HG03196 (cell line): ENCODE measurements around the gene TUBB8.
"Not testable (repeated sequence)": the region's sequence is repeated elsewhere in the genome, so short reads cannot be mapped to it uniquely, and the experiment has no call there.

Experiments
- ATAC-seq: cut with Tn5 transposase; IDR thresholded peaks from one replicate; pipeline ENCODE4 v1.9.1; 2021; ENCODE audit not compliant: unreplicated experiment

Gene TUBB8

GRCh38 chr10:49926-50325 lies 830 bp upstream of the TUBB8 start:
- not testable (repeated sequence) for ATAC-seq

GRCh38 chr10:47864-48263 lies 1.2 kb downstream of the TUBB8 start:
- not testable (repeated sequence) for ATAC-seq

- not testable (repeated sequence) for ATAC-seq
Measured at GRCh38 chr10:13315-13635, 35.8 kb downstream of the TUBB8 start.

GRCh38 chr10:12444-13314 lies 36.4 kb downstream of the TUBB8 start:
- ATAC-seq, result not testable (repeated sequence)

- not testable (repeated sequence) for ATAC-seq
Measured at GRCh38 chr10:11260-11659, 37.8 kb downstream of the TUBB8 start.

DNA sequence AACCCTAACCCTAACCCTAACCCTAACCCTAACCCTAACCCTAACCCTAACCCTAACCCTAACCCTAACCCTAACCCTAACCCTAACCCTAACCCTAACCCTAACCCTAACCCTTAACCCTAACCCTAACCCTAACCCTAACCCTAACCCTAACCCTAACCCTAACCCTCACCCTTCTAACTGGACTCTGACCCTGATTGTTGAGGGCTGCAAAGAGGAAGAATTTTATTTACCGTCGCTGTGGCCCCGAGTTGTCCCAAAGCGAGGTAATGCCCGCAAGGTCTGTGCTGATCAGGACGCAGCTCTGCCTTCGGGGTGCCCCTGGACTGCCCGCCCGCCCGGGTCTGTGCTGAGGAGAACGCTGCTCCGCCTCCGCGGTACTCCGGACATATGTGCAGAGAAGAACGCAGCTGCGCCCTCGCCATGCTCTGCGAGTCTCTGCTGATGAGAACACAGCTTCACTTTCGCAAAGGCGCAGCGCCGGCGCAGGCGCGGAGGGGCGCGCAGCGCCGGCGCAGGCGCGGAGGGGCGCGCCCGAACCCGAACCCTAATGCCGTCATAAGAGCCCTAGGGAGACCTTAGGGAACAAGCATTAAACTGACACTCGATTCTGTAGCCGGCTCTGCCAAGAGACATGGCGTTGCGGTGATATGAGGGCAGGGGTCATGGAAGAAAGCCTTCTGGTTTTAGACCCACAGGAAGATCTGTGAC lies 38.7 kb downstream of the TUBB8 start:
- ATAC-seq, result not testable (repeated sequence)
